Fibroblast of lung (primary cell): Measurements from ENCODE around the gene FGF22. TPM values are rescaled to one million over a fixed set of nuclear protein-coding genes. Genes with fewer than 3 reads are reported as not detected.
A peak's percentile ranks its signal among the peaks of the same experiment; 100 is the strongest.

Experiments used
- DNase-seq, 2 donors: peaks; one replicate each; pipeline versions ENCODE4 v3.0.0 to v3.0.0-alpha.2; 2010; ENCODE audit warnings: low read depth in 2 of 2
- H2AFZ ChIP-seq: 2 replicates; pipeline ENCODE4 v1.5.1; 2012; ENCODE audit warnings: low read length, control low read depth, inconsistent platforms
- H3K27ac ChIP-seq: 2 replicates; pipeline ENCODE4 v1.5.1; 2011; ENCODE audit warnings: low read length, control low read depth; ENCODE audit not compliant: insufficient read depth
- H3K27me3 ChIP-seq: 2 replicates; pipeline ENCODE4 v1.5.1; 2011; ENCODE audit warnings: mild to moderate bottlenecking, low read length; ENCODE audit not compliant: control insufficient read depth, insufficient read depth
- H3K36me3 ChIP-seq: 2 replicates; pipeline ENCODE4 v1.5.1; 2011; ENCODE audit warnings: low read length; ENCODE audit not compliant: control insufficient read depth, insufficient read depth
- H3K4me1 ChIP-seq: 2 replicates; pipeline ENCODE4 v1.5.1; 2011; ENCODE audit warnings: low read length; ENCODE audit not compliant: control insufficient read depth, insufficient read depth; ENCODE audit errors: extremely low read depth
- H3K4me2 ChIP-seq: 2 replicates; pipeline ENCODE4 v1.5.1; 2011; ENCODE audit warnings: low read length, control low read depth; ENCODE audit not compliant: insufficient read depth; ENCODE audit errors: extremely low read depth
- H3K4me3 ChIP-seq, 4 experiments: fragments of 200-600 bp in 1 of 4; sonication (generic) in 1 of 4; replicated peaks in 1 of 4; 2 replicates each; pipeline ENCODE4 v1.5.1; 2011 to 2016; ENCODE audit warnings: low read length in 4 of 4, low read depth in 3 of 4, mild to moderate bottlenecking in 3 of 4, control low read depth in 2 of 4, inconsistent platforms in 1 of 4, mixed read lengths in 1 of 4; ENCODE audit not compliant: insufficient read depth in 1 of 4; ENCODE audit errors: control extremely low read depth in 1 of 4
- H3K79me2 ChIP-seq: 2 replicates; pipeline ENCODE4 v1.5.1; 2012; ENCODE audit warnings: mild to moderate bottlenecking, low read length, inconsistent platforms; ENCODE audit not compliant: control insufficient read depth, insufficient read depth
- H3K9ac ChIP-seq: 2 replicates; pipeline ENCODE4 v1.5.1; 2011; ENCODE audit warnings: mild to moderate bottlenecking, low read length, control low read depth; ENCODE audit not compliant: insufficient read depth
- H3K9me3 ChIP-seq: 2 replicates; pipeline ENCODE4 v1.5.1; 2012; ENCODE audit warnings: low read depth, low read length; ENCODE audit not compliant: control insufficient read depth, insufficient read depth
- H4K20me1 ChIP-seq: 2 replicates; pipeline ENCODE4 v1.5.1; 2011; ENCODE audit warnings: low read length; ENCODE audit not compliant: control insufficient read depth, insufficient read depth; ENCODE audit errors: extremely low read depth
- CTCF ChIP-seq, 2 donors: IDR thresholded peaks in 1 of 2; conservative IDR thresholded peaks in 1 of 2; 1 replicate in 1 of 2; 2 replicates in 1 of 2; pipeline ENCODE4 v1.5.1; 2011 to 2012; ENCODE audit warnings: low read length in 2 of 2, control low read depth in 1 of 2, inconsistent platforms in 1 of 2, low read depth in 1 of 2, mild to moderate bottlenecking in 1 of 2
- EZH2 ChIP-seq: IDR thresholded peaks from 2 replicates; pipeline ENCODE4 v1.5.1; 2012; ENCODE audit warnings: low read length, control low read depth, mild to moderate bottlenecking; ENCODE audit errors: missing control alignments
- polyA minus RNA-seq: library from RNA; depleted of rRNA, polyadenylated mRNA; stranded (reverse); fragments of >200 nt; gene quantifications from 2 replicates; pipeline ENCODE4 v1.2.3, GENCODE V29; 2011; ENCODE audit warnings: low replicate concordance
- polyA plus RNA-seq, 2 donors: library from polyadenylated mRNA; depleted of rRNA in 1 of 2; stranded (reverse) in 1 of 2; unstranded in 1 of 2; fragments of >200 nt; gene quantifications; 2 replicates each; pipeline ENCODE4 v1.2.1, GENCODE V29; 2011 to 2012; ENCODE audit warnings: missing spikeins in 1 of 2
- total RNA-seq: library from RNA; depleted of rRNA; stranded (reverse); fragments of >200 nt; gene quantifications from 2 replicates; pipeline ENCODE4 v1.2.1, GENCODE V29; 2014

The FGF22 gene
- under 0.01 TPM in 1 of 2 replicates, not detected in the other for total RNA-seq
- 0.06 TPM in 1 of 2 replicates, not detected in the other for polyA plus RNA-seq
- 0.24 TPM in 1 of 2 replicates, not detected in the other for polyA plus RNA-seq (2012)
- polyA minus RNA-seq: not detected in 2 replicates

- peak within 1 kb of the TSS; percentile 70 for H2AFZ ChIP-seq
- H3K9ac ChIP-seq: peak within 1 kb of the TSS; percentile 30
- H3K27ac ChIP-seq: no peak within 1 kb of the TSS
- TF ChIP-seq CTCF (conservative IDR thresholded peaks at IDR 0.05 in 1 of 2, IDR thresholded peaks at IDR 0.05 in 1 of 2; ENCODE audit: low read depth in 1 of 2, low read length in 2 of 2) (no peak), EZH2 (no peak)
- no peaks in the 10 kb centered on the region for H4K20me1 ChIP-seq
- no peaks in the 10 kb centered on the region for H3K79me2 ChIP-seq
- H3K9me3 ChIP-seq: no peaks in the 10 kb centered on the region
- peak within 1 kb of the TSS; percentile 37 to 55 (median 48) for H3K4me3 ChIP-seq
- peak within 1 kb of the TSS; percentile 95 for H3K4me2 ChIP-seq
- H3K4me1 ChIP-seq: peaks cover 4% of the 10 kb centered on the region
- peaks cover 1% of the 10 kb centered on the region for H3K36me3 ChIP-seq
- H3K27me3 ChIP-seq: no peaks in the 10 kb centered on the region
- DNase-seq: peak; percentile 72 to 81
Measured at GRCh38 chr19:639253-640160, at the start of gene FGF22. Gene FGF22 (plus strand): TSS chr19:639879. CDS start chr19:639926, 47 bp downstream.

GRCh38 chr19:590396-590745, 49.3 kb upstream of the FGF22 start:
- peak; percentile 30 to 45 for DNase-seq
- Histone ChIP-seq H3K27ac (no peak overlapping the region), H4K20me1 (no peaks in the 10 kb centered on the region), H3K4me1 (no peaks in the 10 kb centered on the region), H3K9me3 (no peaks in the 10 kb centered on the region), H3K79me2 (no peaks in the 10 kb centered on the region), H3K4me2 (no peak overlapping the region), H3K4me3 (no peak overlapping the region), H2AFZ (no peak overlapping the region), H3K36me3 (no peaks in the 10 kb centered on the region), H3K27me3 (peaks cover 6% of the 10 kb centered on the region), H3K9ac (no peak overlapping the region)
- peak; percentile 78 for TF ChIP-seq EZH2
- no peak for TF ChIP-seq CTCF (conservative IDR thresholded peaks at IDR 0.05 in 1 of 2, IDR thresholded peaks at IDR 0.05 in 1 of 2; ENCODE audit: low read depth in 1 of 2, low read length in 2 of 2)

- no peak overlapping the region for H3K4me3 ChIP-seq
- TF ChIP-seq CTCF (conservative IDR thresholded peaks at IDR 0.05 in 1 of 2, IDR thresholded peaks at IDR 0.05 in 1 of 2; ENCODE audit: low read depth in 1 of 2, low read length in 2 of 2) (no peak), EZH2 (peak; percentile 9)
- no peak overlapping the region for H3K9ac ChIP-seq
- no peaks in the 10 kb centered on the region for H4K20me1 ChIP-seq
- no peak overlapping the region for H3K27ac ChIP-seq
- H3K4me2 ChIP-seq: no peak overlapping the region
- H2AFZ ChIP-seq: no peak overlapping the region
- peaks cover 6% of the 10 kb centered on the region for H3K27me3 ChIP-seq
- DNase-seq: no peak
- no peaks in the 10 kb centered on the region for H3K36me3 ChIP-seq
- no peaks in the 10 kb centered on the region for H3K79me2 ChIP-seq
- H3K9me3 ChIP-seq: no peaks in the 10 kb centered on the region
- no peaks in the 10 kb centered on the region for H3K4me1 ChIP-seq
Measured at GRCh38 chr19:590750-591098, 49.0 kb upstream of the FGF22 start.
